Measurements from ENCODE around the gene CYREN. TPM values are rescaled to one million over a fixed set of nuclear protein-coding genes. Genes with fewer than 3 reads are reported as not detected.

Gene CYREN
- total RNA-seq, 1 donor from 2014 or later, result 39.6 TPM

- DNase-seq (no peak), ATAC-seq (no peak)
- no peaks in the 10 kb centered on the region for H3K4me1 ChIP-seq
- intact Hi-C loops (cut with DNase I), result no loop called here
- no peak for TF ChIP-seq CTCF (IDR thresholded peaks at IDR 0.05)
- no peaks in the 10 kb centered on the region for H3K9me3 ChIP-seq
- peaks cover 99% of the 10 kb centered on the region for H3K36me3 ChIP-seq
- no peak overlapping the region for H3K27ac ChIP-seq
- no peak overlapping the region for H3K4me3 ChIP-seq
- no peaks in the 10 kb centered on the region for H3K27me3 ChIP-seq (ENCODE audit: low read depth)
These were observed 24.6 kb upstream of the CYREN start for GRCh38 chr7:135195156-135195555.

- Histone ChIP-seq H3K4me3 (no peak overlapping the region), H3K9me3 (no peaks in the 10 kb centered on the region), H3K4me1 (no peaks in the 10 kb centered on the region), H3K27ac (no peak overlapping the region), H3K27me3 (ENCODE audit: low read depth) (no peaks in the 10 kb centered on the region), H3K36me3 (peaks cover 99% of the 10 kb centered on the region)
- ATAC-seq (no peak), DNase-seq (no peak)
- intact Hi-C loops (cut with DNase I), result no loop called here
- no peak for TF ChIP-seq CTCF (IDR thresholded peaks at IDR 0.05)
These were observed 24.1 kb upstream of the CYREN start for GRCh38 chr7:135194494-135195095.

- Histone ChIP-seq H3K9me3 (no peaks in the 10 kb centered on the region), H3K36me3 (peaks cover 100% of the 10 kb centered on the region), H3K4me3 (no peak overlapping the region), H3K27ac (no peak overlapping the region), H3K27me3 (ENCODE audit: low read depth) (no peaks in the 10 kb centered on the region), H3K4me1 (no peaks in the 10 kb centered on the region)
- no peak for TF ChIP-seq CTCF (IDR thresholded peaks at IDR 0.05)
- intact Hi-C loops (cut with DNase I), result no loop called here
- ATAC-seq (peak in 1 of 2 donors; percentile 42), DNase-seq (no peak)
These were observed 23.1 kb upstream of the CYREN start for GRCh38 chr7:135193615-135194081.

- ATAC-seq (no peak), DNase-seq (no peak)
- Histone ChIP-seq H3K4me3 (no peak overlapping the region), H3K27ac (no peak overlapping the region), H3K36me3 (peaks cover 100% of the 10 kb centered on the region), H3K9me3 (no peaks in the 10 kb centered on the region), H3K4me1 (no peaks in the 10 kb centered on the region), H3K27me3 (ENCODE audit: low read depth) (no peaks in the 10 kb centered on the region)
- intact Hi-C loops (cut with DNase I), result no loop called here
- no peak for TF ChIP-seq CTCF (IDR thresholded peaks at IDR 0.05)
These were observed 22.5 kb upstream of the CYREN start for GRCh38 chr7:135192914-135193536.

- Histone ChIP-seq H3K9me3 (no peaks in the 10 kb centered on the region), H3K4me3 (no peak overlapping the region), H3K36me3 (peaks cover 100% of the 10 kb centered on the region), H3K27me3 (ENCODE audit: low read depth) (no peaks in the 10 kb centered on the region), H3K4me1 (no peaks in the 10 kb centered on the region), H3K27ac (no peak overlapping the region)
- intact Hi-C loops (cut with DNase I), result no loop called here
- no peak for ATAC-seq
- no peak for TF ChIP-seq CTCF (IDR thresholded peaks at IDR 0.05)
- DNase-seq, result no peak
These were observed 20.2 kb upstream of the CYREN start for GRCh38 chr7:135190703-135191102.

Measured in lower lobe of right lung (tissue), 2 donors.